Neural progenitor cell (in vitro differentiated cells): ENCODE results near the gene MSI2. TPM values are rescaled to one million over a fixed set of nuclear protein-coding genes. Genes with fewer than 3 reads are reported as not detected.

ENCODE experiments used
- DNase-seq: peaks from one replicate; pipeline ENCODE4 v3.0.0-alpha.2; 2016; ENCODE audit warnings: low spot score
- H2AFZ ChIP-seq: fragments of 200-600 bp; sonication (generic); replicated peaks from 2 replicates; pipeline ENCODE4 v1.6.1; 2016; ENCODE audit warnings: antibody characterized with exemption
- H3F3A ChIP-seq: fragments of 200-600 bp; sonication (generic); 2 replicates; pipeline ENCODE4 v1.6.1; 2016; ENCODE audit warnings: antibody characterized with exemption, low read depth
- H3K27ac ChIP-seq: fragments of 200-600 bp; sonication (generic); 2 replicates; pipeline ENCODE4 v1.5.1; 2016; ENCODE audit warnings: mild to moderate bottlenecking
- H3K27me3 ChIP-seq: fragments of 200-600 bp; sonication (generic); 2 replicates; pipeline ENCODE4 v1.6.1; 2016; ENCODE audit warnings: mild to moderate bottlenecking, moderate library complexity
- H3K36me3 ChIP-seq: fragments of 200-600 bp; sonication (generic); 2 replicates; pipeline ENCODE4 v1.5.1; 2016
- H3K4me1 ChIP-seq: fragments of 200-600 bp; sonication (generic); 2 replicates; pipeline ENCODE4 v1.6.1; 2016; ENCODE audit warnings: mixed run types
- H3K4me2 ChIP-seq: fragments of 200-600 bp; sonication (generic); 2 replicates; pipeline ENCODE4 v1.6.1; 2016
- H3K4me3 ChIP-seq: fragments of 200-600 bp; sonication (generic); 2 replicates; pipeline ENCODE4 v1.5.1; 2016
- H3K79me2 ChIP-seq: fragments of 200-600 bp; sonication (generic); 2 replicates; pipeline ENCODE4 v1.6.1; 2016; ENCODE audit warnings: low read depth
- H3K9ac ChIP-seq: fragments of 200-600 bp; sonication (generic); 2 replicates; pipeline ENCODE4 v1.6.1; 2016
- H3K9me3 ChIP-seq: fragments of 200-600 bp; sonication (generic); 2 replicates; pipeline ENCODE4 v1.5.1; 2016; ENCODE audit warnings: low read depth
- H4K20me1 ChIP-seq: fragments of 200-600 bp; sonication (generic); 2 replicates; pipeline ENCODE4 v1.6.1; 2016; ENCODE audit warnings: low read depth
- H3K27ac Mint-ChIP-seq: 3 replicates; pipeline ENCODE4 v1.8.0; 2021; ENCODE audit warnings: mixed read lengths
- H3K27me3 Mint-ChIP-seq: 2 replicates; pipeline ENCODE4 v1.8.0; 2022; ENCODE audit warnings: low read depth, mild to moderate bottlenecking, inconsistent platforms, moderate library complexity, mixed read lengths; ENCODE audit not compliant: insufficient read depth
- H3K36me3 Mint-ChIP-seq: 3 replicates; pipeline ENCODE4 v1.8.0; 2021; ENCODE audit warnings: mixed read lengths
- H3K4me1 Mint-ChIP-seq: 3 replicates; pipeline ENCODE4 v1.8.0; 2021; ENCODE audit warnings: mixed read lengths
- H3K4me3 Mint-ChIP-seq: 3 replicates; pipeline ENCODE4 v1.8.0; 2021; ENCODE audit warnings: mild to moderate bottlenecking, moderate library complexity, mixed read lengths
- H3K9me3 Mint-ChIP-seq: 3 replicates; pipeline ENCODE4 v1.8.0; 2020; ENCODE audit warnings: mixed read lengths
- CTCF ChIP-seq: fragments of 200-600 bp; sonication (generic); IDR thresholded peaks from 2 replicates; pipeline ENCODE4 v1.5.1; 2017; ENCODE audit warnings: antibody characterized with exemption, mild to moderate bottlenecking
- EZH2 ChIP-seq: fragments of 200-600 bp; sonication (generic); IDR thresholded peaks from 2 replicates; pipeline ENCODE4 v1.6.1; 2017; ENCODE audit warnings: antibody characterized with exemption, mild to moderate bottlenecking, moderate library complexity
- EZH2phosphoT487 ChIP-seq: fragments of 200-600 bp; sonication (generic); IDR thresholded peaks from 2 replicates; pipeline ENCODE4 v1.6.1; 2017; ENCODE audit warnings: antibody characterized with exemption
- total RNA-seq: library from RNA; depleted of rRNA; stranded (reverse); fragments of >200 nt; gene quantifications from 2 replicates; pipeline ENCODE4 v1.2.3, GENCODE V29; 2015; ENCODE audit warnings: low replicate concordance

MSI2 gene
- total RNA-seq, 1 donor from 2014 or later = 96.9 TPM

GRCh38 chr17:57511475-57512123, 255.3 kb downstream of the MSI2 start:
- peak; percentile 65 for DNase-seq
- Histone ChIP-seq H4K20me1 (peaks cover 82% of the 10 kb centered on the region), H3K4me1 (peaks cover 52% of the 10 kb centered on the region), H3K36me3 (no peaks in the 10 kb centered on the region), H3K9ac (no peak overlapping the region), H3K27me3 (no peaks in the 10 kb centered on the region), H3K4me3 (no peak overlapping the region), H3K4me2 (peak overlapping the region; percentile 42), H3F3A (peaks cover 29% of the 10 kb centered on the region), H3K27ac (peak overlapping the region; percentile 57), H3K79me2 (peaks cover 96% of the 10 kb centered on the region), H3K9me3 (no peaks in the 10 kb centered on the region), H2AFZ (no peak overlapping the region)
- H3K4me1 Mint-ChIP-seq = peaks cover 60% of the 10 kb centered on the region
- peak overlapping the region; percentile 97 for H3K27ac Mint-ChIP-seq
- H3K36me3 Mint-ChIP-seq = peaks cover 22% of the 10 kb centered on the region
- H3K27me3 Mint-ChIP-seq = peaks cover 3% of the 10 kb centered on the region
- H3K9me3 Mint-ChIP-seq = no peaks in the 10 kb centered on the region
- no peak overlapping the region for H3K4me3 Mint-ChIP-seq
- TF ChIP-seq EZH2phosphoT487 (no peak), EZH2 (no peak), CTCF (no peak)

- Histone ChIP-seq H2AFZ (no peak overlapping the region), H3K27me3 (no peaks in the 10 kb centered on the region), H3K27ac (no peak overlapping the region), H3F3A (peaks cover 32% of the 10 kb centered on the region), H3K4me1 (peaks cover 53% of the 10 kb centered on the region), H3K4me3 (no peak overlapping the region), H3K4me2 (peak overlapping the region; percentile 42), H3K36me3 (no peaks in the 10 kb centered on the region), H3K9me3 (no peaks in the 10 kb centered on the region), H3K9ac (no peak overlapping the region), H3K79me2 (peaks cover 96% of the 10 kb centered on the region), H4K20me1 (peaks cover 83% of the 10 kb centered on the region)
- peaks cover 3% of the 10 kb centered on the region for H3K27me3 Mint-ChIP-seq
- H3K4me1 Mint-ChIP-seq = peaks cover 66% of the 10 kb centered on the region
- no peak for TF ChIP-seq CTCF
- no peak for TF ChIP-seq EZH2
- TF ChIP-seq EZH2phosphoT487 = no peak
- no peak overlapping the region for H3K4me3 Mint-ChIP-seq
- DNase-seq = no peak
- H3K9me3 Mint-ChIP-seq = no peaks in the 10 kb centered on the region
- peak overlapping the region; percentile 91 for H3K27ac Mint-ChIP-seq
- H3K36me3 Mint-ChIP-seq = peaks cover 22% of the 10 kb centered on the region
Measured at GRCh38 chr17:57512258-57512657, 255.9 kb downstream of the MSI2 start.

- Mint-ChIP-seq H3K36me3 (peaks cover 22% of the 10 kb centered on the region), H3K4me3 (no peak overlapping the region), H3K4me1 (peaks cover 71% of the 10 kb centered on the region), H3K27me3 (peaks cover 3% of the 10 kb centered on the region), H3K27ac (peak overlapping the region; percentile 91), H3K9me3 (no peaks in the 10 kb centered on the region)
- H3K36me3 ChIP-seq = no peaks in the 10 kb centered on the region
- peaks cover 36% of the 10 kb centered on the region for H3F3A ChIP-seq
- no peak overlapping the region for H3K4me2 ChIP-seq
- H3K79me2 ChIP-seq = peaks cover 95% of the 10 kb centered on the region
- no peak for TF ChIP-seq EZH2phosphoT487
- TF ChIP-seq CTCF = no peak
- TF ChIP-seq EZH2 = no peak
- H2AFZ ChIP-seq = no peak overlapping the region
- no peak overlapping the region for H3K9ac ChIP-seq
- DNase-seq = no peak
- no peak overlapping the region for H3K27ac ChIP-seq
- no peaks in the 10 kb centered on the region for H3K9me3 ChIP-seq
- no peak overlapping the region for H3K4me3 ChIP-seq
- H3K27me3 ChIP-seq = no peaks in the 10 kb centered on the region
- H3K4me1 ChIP-seq = peaks cover 53% of the 10 kb centered on the region
- H4K20me1 ChIP-seq = peaks cover 83% of the 10 kb centered on the region
Measured at GRCh38 chr17:57512691-57513090, 256.4 kb downstream of the MSI2 start.
